ENCODE data around the gene EML2. TPM values are rescaled to one million over a fixed set of nuclear protein-coding genes. Genes with fewer than 3 reads are reported as not detected.
A peak's percentile ranks its signal among the peaks of the same experiment; 100 is the strongest.

EML2 gene
- total and polyA plus RNA-seq, 2 donors from 2014 or later, result 36.6 to 93.8 TPM

GRCh38 chr19:45677351-45678230 lies 38.4 kb upstream of the EML2 start:
- no peak overlapping the region for H3K27ac ChIP-seq (ENCODE audit: low read depth in 2 of 2, low read length in 2 of 2)
- TF ChIP-seq CTCF (IDR thresholded peaks at IDR 0.05; ENCODE audit: borderline replicate concordance, extremely low read depth, insufficient read depth), result no peak
- H3K4me1 ChIP-seq (ENCODE audit: control insufficient read depth in 2 of 3, insufficient read depth in 2 of 3, low read depth in 1 of 3, low read length in 3 of 3), result peaks cover 0 to 10% (median 5%) of the 10 kb centered on the region in 3 donors
- DNase-seq (peak; percentile 90 to 96 (median 93)), FAIRE-seq (no peak)
- no peaks in the 10 kb centered on the region for H3K27me3 ChIP-seq (ENCODE audit: control insufficient read depth, insufficient read depth, low read length)
- intact Hi-C loops (cut with DNase I), result no loop called here
- H3K36me3 ChIP-seq (ENCODE audit: control insufficient read depth in 2 of 3, insufficient read depth in 3 of 3, low read length in 3 of 3), result no peaks in the 10 kb centered on the region
- no peaks in the 10 kb centered on the region for H3K9me3 ChIP-seq (ENCODE audit: control insufficient read depth in 2 of 3, insufficient read depth in 1 of 3, low read length in 3 of 3)
- no peak overlapping the region for H3K9ac ChIP-seq (ENCODE audit: low read length in 3 of 3)
- H3K4me3 ChIP-seq (ENCODE audit: low read length in 3 of 3), result peak overlapping the region in 1 of 3 donors; percentile 26

GRCh38 chr19:45676851-45677263 lies 37.7 kb upstream of the EML2 start:
- Histone ChIP-seq H3K9me3 (ENCODE audit: control insufficient read depth in 2 of 3, insufficient read depth in 1 of 3, low read length in 3 of 3) (no peaks in the 10 kb centered on the region), H3K9ac (ENCODE audit: low read length in 3 of 3) (peak overlapping the region in 1 of 3 donors; percentile 19), H3K4me1 (ENCODE audit: control insufficient read depth in 2 of 3, insufficient read depth in 2 of 3, low read depth in 1 of 3, low read length in 3 of 3) (peaks cover 0 to 8% (median 5%) of the 10 kb centered on the region in 3 donors), H3K4me3 (ENCODE audit: low read length in 3 of 3) (no peak overlapping the region), H3K27me3 (ENCODE audit: control insufficient read depth, insufficient read depth, low read length) (no peaks in the 10 kb centered on the region), H3K36me3 (ENCODE audit: control insufficient read depth in 2 of 3, insufficient read depth in 3 of 3, low read length in 3 of 3) (no peaks in the 10 kb centered on the region), H3K27ac (ENCODE audit: low read depth in 2 of 2, low read length in 2 of 2) (no peak overlapping the region)
- TF ChIP-seq CTCF (IDR thresholded peaks at IDR 0.05; ENCODE audit: borderline replicate concordance, extremely low read depth, insufficient read depth), result no peak
- no peak for FAIRE-seq
- peak in 1 of 5 donors; percentile 82 for DNase-seq
- intact Hi-C loops (cut with DNase I), result no loop called here

DNA sequence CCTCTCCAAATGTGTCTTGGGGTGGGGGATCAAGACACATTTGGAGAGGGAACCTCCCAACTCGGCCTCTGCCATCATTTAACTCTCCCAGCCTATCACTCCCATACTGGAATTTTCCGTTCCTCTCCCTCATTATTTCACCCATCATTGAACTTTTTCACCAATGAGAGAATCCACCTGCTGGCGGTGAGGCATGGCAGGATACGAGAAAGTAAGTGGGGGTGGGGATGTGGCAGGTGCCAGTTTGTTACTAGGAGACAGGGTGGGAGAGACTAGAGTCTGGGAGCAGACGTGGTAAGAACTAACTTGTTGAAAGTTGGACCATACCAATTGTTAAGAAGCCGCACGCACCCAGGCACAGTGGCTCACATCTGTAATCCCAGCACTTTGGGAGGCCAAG lies 35.7 kb upstream of the EML2 start:
- Histone ChIP-seq H3K27me3 (ENCODE audit: control insufficient read depth, insufficient read depth, low read length) (peaks cover 7% of the 10 kb centered on the region), H3K27ac (ENCODE audit: low read depth in 2 of 2, low read length in 2 of 2) (no peak overlapping the region), H3K9me3 (ENCODE audit: control insufficient read depth in 2 of 3, insufficient read depth in 1 of 3, low read length in 3 of 3) (no peaks in the 10 kb centered on the region), H3K4me3 (ENCODE audit: low read length in 3 of 3) (no peak overlapping the region), H3K9ac (ENCODE audit: low read length in 3 of 3) (no peak overlapping the region), H3K4me1 (ENCODE audit: control insufficient read depth in 2 of 3, insufficient read depth in 2 of 3, low read depth in 1 of 3, low read length in 3 of 3) (peaks cover 0 to 6% (median 5%) of the 10 kb centered on the region in 3 donors), H3K36me3 (ENCODE audit: control insufficient read depth in 2 of 3, insufficient read depth in 3 of 3, low read length in 3 of 3) (no peaks in the 10 kb centered on the region)
- no peak for TF ChIP-seq CTCF (IDR thresholded peaks at IDR 0.05; ENCODE audit: borderline replicate concordance, extremely low read depth, insufficient read depth)
- DNase-seq, result peak in 2 of 5 donors; percentile 63 to 68
- no peak for FAIRE-seq
- intact Hi-C loops (cut with DNase I), result no loop called here
